ENCODE results near the gene PCDH10.

DNA sequence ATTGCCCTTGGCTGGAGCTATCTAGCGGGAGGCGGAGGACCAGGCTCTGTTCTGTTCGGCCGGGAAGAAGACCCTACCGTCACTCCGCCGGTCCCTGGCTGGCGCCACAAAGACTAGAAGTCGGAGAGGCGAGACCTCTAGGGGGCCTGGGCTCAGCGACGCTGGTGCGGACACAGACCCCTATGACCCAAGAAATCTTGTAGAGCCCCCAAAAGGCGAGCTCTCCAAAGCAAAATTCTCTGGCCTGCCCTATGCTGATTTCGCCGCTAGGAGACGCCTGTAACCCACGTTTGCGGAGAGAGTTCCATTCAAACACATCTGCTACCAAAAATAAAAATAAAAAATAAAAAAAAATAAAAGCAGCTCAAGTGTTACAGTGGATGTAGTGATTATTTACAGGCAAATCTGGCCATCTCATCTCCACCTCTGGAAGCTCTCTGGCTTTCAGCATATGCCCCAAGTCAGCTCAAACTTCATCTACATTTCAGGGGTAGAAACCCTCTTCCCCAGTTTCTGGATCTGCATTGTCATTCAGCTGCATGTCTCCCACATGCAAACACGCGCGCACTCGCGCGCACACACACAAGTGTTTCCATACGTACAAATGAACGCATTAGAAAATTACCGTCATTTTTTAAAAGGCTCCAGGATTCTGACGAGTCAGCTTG lies 2.4 kb upstream of the PCDH10 start:
- TF ChIP-seq POLR2A (IDR thresholded peaks at IDR 0.05; ENCODE audit: low read depth, low read length) (no peak), POLR2AphosphoS5 (IDR thresholded peaks at IDR 0.05; ENCODE audit: low read depth, low read length) (no peak), TAF1 (IDR thresholded peaks at IDR 0.05; ENCODE audit: borderline replicate concordance, low read depth, low read length) (no peak)
